Measurements from ENCODE around the gene MST1. TPM values are rescaled to one million over a fixed set of nuclear protein-coding genes. Genes with fewer than 3 reads are reported as not detected.

Gene MST1
- 10 to 100 TPM; 11.2 to 30.0 TPM for polyA plus RNA-seq

- Histone ChIP-seq H3K27ac (ENCODE audit: low read depth in 2 of 2, low read length in 1 of 2) (peak within 1 kb of the TSS; percentile 70 to 79), H3K36me3 (ENCODE audit: control insufficient read depth in 2 of 2, insufficient read depth in 2 of 2, low read length in 1 of 2) (peaks cover 0 to 3% of the 10 kb centered on the region in 2 donors), H3K4me3 (ENCODE audit: low read depth in 1 of 2, low read length in 2 of 2) (peak within 1 kb of the TSS; percentile 95 to 99), H3K4me1 (ENCODE audit: control insufficient read depth in 2 of 2, insufficient read depth in 2 of 2, low read length in 1 of 2) (peaks cover 0 to 11% of the 10 kb centered on the region in 2 donors), H3K9me3 (ENCODE audit: control insufficient read depth in 2 of 2, insufficient read depth in 1 of 2, low read depth in 1 of 2, low read length in 1 of 2) (no peaks in the 10 kb centered on the region), H3K27me3 (ENCODE audit: control insufficient read depth in 1 of 2, insufficient read depth in 2 of 2, low read length in 2 of 2) (no peaks in the 10 kb centered on the region)
- 1 to 2% methylated on average over 63 to 66 of the region's 66 CpGs for WGBS, 2 donors
Measured at GRCh38 chr3:49689046-49689907, at the start of gene MST1, which contains the start of gene RNF123. Gene MST1, minus strand, starts transcription at chr3:49689474. Its CDS starts 783 bp downstream, at chr3:49688691. Gene RNF123, plus strand, starts transcription at chr3:49689557. Its CDS starts 1,609 bp downstream, at chr3:49691166.

- 95 to 97% methylated on average over 11 of the region's 11 CpGs for WGBS, 2 donors
Measured at GRCh38 chr3:49738067-49738713, 48.9 kb upstream of the MST1 start.

GRCh38 chr3:49734752-49735151 lies 45.5 kb upstream of the MST1 start:
- no peaks in the 10 kb centered on the region for H3K4me1 ChIP-seq (ENCODE audit: control insufficient read depth in 2 of 2, insufficient read depth in 2 of 2, low read length in 1 of 2)
- H3K27ac ChIP-seq (ENCODE audit: low read depth in 2 of 2, low read length in 1 of 2) = no peak overlapping the region

More at GRCh38 chr3:49738067-49738713, 48.9 kb upstream of the MST1 start:
- H3K27me3 ChIP-seq (ENCODE audit: control insufficient read depth in 1 of 2, insufficient read depth in 2 of 2, low read length in 2 of 2) = no peaks in the 10 kb centered on the region
- no peaks in the 10 kb centered on the region for H3K4me1 ChIP-seq (ENCODE audit: control insufficient read depth in 2 of 2, insufficient read depth in 2 of 2, low read length in 1 of 2)
- H3K4me3 ChIP-seq (ENCODE audit: low read depth in 1 of 2, low read length in 2 of 2) = no peak overlapping the region
- H3K36me3 ChIP-seq (ENCODE audit: control insufficient read depth in 2 of 2, insufficient read depth in 2 of 2, low read length in 1 of 2) = peaks cover 7 to 26% of the 10 kb centered on the region in 2 donors
- H3K9me3 ChIP-seq (ENCODE audit: control insufficient read depth in 2 of 2, insufficient read depth in 1 of 2, low read depth in 1 of 2, low read length in 1 of 2) = no peaks in the 10 kb centered on the region
- H3K27ac ChIP-seq (ENCODE audit: low read depth in 2 of 2, low read length in 1 of 2) = no peak overlapping the region

GRCh38 chr3:49733551-49733950 lies 44.3 kb upstream of the MST1 start:
- H3K27ac ChIP-seq (ENCODE audit: low read depth in 2 of 2, low read length in 1 of 2) = no peak overlapping the region
- H3K9me3 ChIP-seq (ENCODE audit: control insufficient read depth in 2 of 2, insufficient read depth in 1 of 2, low read depth in 1 of 2, low read length in 1 of 2) = no peaks in the 10 kb centered on the region
- peaks cover 7 to 29% of the 10 kb centered on the region in 2 donors for H3K36me3 ChIP-seq (ENCODE audit: control insufficient read depth in 2 of 2, insufficient read depth in 2 of 2, low read length in 1 of 2)
- H3K27me3 ChIP-seq (ENCODE audit: control insufficient read depth in 1 of 2, insufficient read depth in 2 of 2, low read length in 2 of 2) = no peaks in the 10 kb centered on the region
- no peak overlapping the region for H3K4me3 ChIP-seq (ENCODE audit: low read depth in 1 of 2, low read length in 2 of 2)
- WGBS, 2 donors = 94 to 96% methylated on average over 1 of the region's 1 CpG
- H3K4me1 ChIP-seq (ENCODE audit: control insufficient read depth in 2 of 2, insufficient read depth in 2 of 2, low read length in 1 of 2) = no peaks in the 10 kb centered on the region

More at GRCh38 chr3:49734752-49735151, 45.5 kb upstream of the MST1 start:
- 94 to 95% methylated on average over 6 of the region's 6 CpGs for WGBS, 2 donors
- no peak overlapping the region for H3K4me3 ChIP-seq (ENCODE audit: low read depth in 1 of 2, low read length in 2 of 2)
- H3K27me3 ChIP-seq (ENCODE audit: control insufficient read depth in 1 of 2, insufficient read depth in 2 of 2, low read length in 2 of 2) = no peaks in the 10 kb centered on the region
- H3K9me3 ChIP-seq (ENCODE audit: control insufficient read depth in 2 of 2, insufficient read depth in 1 of 2, low read depth in 1 of 2, low read length in 1 of 2) = no peaks in the 10 kb centered on the region
- H3K36me3 ChIP-seq (ENCODE audit: control insufficient read depth in 2 of 2, insufficient read depth in 2 of 2, low read length in 1 of 2) = peaks cover 7 to 31% of the 10 kb centered on the region in 2 donors

GRCh38 chr3:49732597-49732996 lies 43.3 kb upstream of the MST1 start:
- Histone ChIP-seq H3K27me3 (ENCODE audit: control insufficient read depth in 1 of 2, insufficient read depth in 2 of 2, low read length in 2 of 2) (no peaks in the 10 kb centered on the region), H3K9me3 (ENCODE audit: control insufficient read depth in 2 of 2, insufficient read depth in 1 of 2, low read depth in 1 of 2, low read length in 1 of 2) (no peaks in the 10 kb centered on the region), H3K4me3 (ENCODE audit: low read depth in 1 of 2, low read length in 2 of 2) (no peak overlapping the region), H3K27ac (ENCODE audit: low read depth in 2 of 2, low read length in 1 of 2) (no peak overlapping the region), H3K4me1 (ENCODE audit: control insufficient read depth in 2 of 2, insufficient read depth in 2 of 2, low read length in 1 of 2) (no peaks in the 10 kb centered on the region), H3K36me3 (ENCODE audit: control insufficient read depth in 2 of 2, insufficient read depth in 2 of 2, low read length in 1 of 2) (peaks cover 13 to 27% of the 10 kb centered on the region in 2 donors)
- WGBS, 2 donors = 89 to 94% methylated on average over 11 of the region's 11 CpGs

- no peaks in the 10 kb centered on the region for H3K4me1 ChIP-seq (ENCODE audit: control insufficient read depth in 2 of 2, insufficient read depth in 2 of 2, low read length in 1 of 2)
- no peaks in the 10 kb centered on the region for H3K9me3 ChIP-seq (ENCODE audit: control insufficient read depth in 2 of 2, insufficient read depth in 1 of 2, low read depth in 1 of 2, low read length in 1 of 2)
- no peak overlapping the region for H3K27ac ChIP-seq (ENCODE audit: low read depth in 2 of 2, low read length in 1 of 2)
- H3K27me3 ChIP-seq (ENCODE audit: control insufficient read depth in 1 of 2, insufficient read depth in 2 of 2, low read length in 2 of 2) = no peaks in the 10 kb centered on the region
- peaks cover 14 to 27% of the 10 kb centered on the region in 2 donors for H3K36me3 ChIP-seq (ENCODE audit: control insufficient read depth in 2 of 2, insufficient read depth in 2 of 2, low read length in 1 of 2)
- 98 to 99% methylated on average over 4 of the region's 4 CpGs for WGBS, 2 donors
- H3K4me3 ChIP-seq (ENCODE audit: low read depth in 1 of 2, low read length in 2 of 2) = no peak overlapping the region
Measured at GRCh38 chr3:49729966-49730609, 40.8 kb upstream of the MST1 start.

GRCh38 chr3:49727924-49728361 lies 38.7 kb upstream of the MST1 start:
- no peak overlapping the region for H3K4me3 ChIP-seq (ENCODE audit: low read depth in 1 of 2, low read length in 2 of 2)
- no peak overlapping the region for H3K27ac ChIP-seq (ENCODE audit: low read depth in 2 of 2, low read length in 1 of 2)
- peaks cover 11 to 24% of the 10 kb centered on the region in 2 donors for H3K36me3 ChIP-seq (ENCODE audit: control insufficient read depth in 2 of 2, insufficient read depth in 2 of 2, low read length in 1 of 2)
- H3K9me3 ChIP-seq (ENCODE audit: control insufficient read depth in 2 of 2, insufficient read depth in 1 of 2, low read depth in 1 of 2, low read length in 1 of 2) = no peaks in the 10 kb centered on the region
- no peaks in the 10 kb centered on the region for H3K27me3 ChIP-seq (ENCODE audit: control insufficient read depth in 1 of 2, insufficient read depth in 2 of 2, low read length in 2 of 2)
- peaks cover 0 to 7% of the 10 kb centered on the region in 2 donors for H3K4me1 ChIP-seq (ENCODE audit: control insufficient read depth in 2 of 2, insufficient read depth in 2 of 2, low read length in 1 of 2)
- 93 to 94% methylated on average over 15 of the region's 15 CpGs for WGBS, 2 donors

- H3K9me3 ChIP-seq (ENCODE audit: control insufficient read depth in 2 of 2, insufficient read depth in 1 of 2, low read depth in 1 of 2, low read length in 1 of 2) = no peaks in the 10 kb centered on the region
Measured at GRCh38 chr3:49727154-49727923, 38.1 kb upstream of the MST1 start.

More at GRCh38 chr3:49727154-49727923, 38.1 kb upstream of the MST1 start:
- no peak overlapping the region for H3K27ac ChIP-seq (ENCODE audit: low read depth in 2 of 2, low read length in 1 of 2)
- no peaks in the 10 kb centered on the region for H3K27me3 ChIP-seq (ENCODE audit: control insufficient read depth in 1 of 2, insufficient read depth in 2 of 2, low read length in 2 of 2)
- peaks cover 11 to 25% of the 10 kb centered on the region in 2 donors for H3K36me3 ChIP-seq (ENCODE audit: control insufficient read depth in 2 of 2, insufficient read depth in 2 of 2, low read length in 1 of 2)
- H3K4me1 ChIP-seq (ENCODE audit: control insufficient read depth in 2 of 2, insufficient read depth in 2 of 2, low read length in 1 of 2) = peaks cover 0 to 13% of the 10 kb centered on the region in 2 donors
- no peak overlapping the region for H3K4me3 ChIP-seq (ENCODE audit: low read depth in 1 of 2, low read length in 2 of 2)
- WGBS, 2 donors = 88 to 91% methylated on average over 19 of the region's 19 CpGs

Measured in esophagus (tissue), 2 donors.